Muscle layer of colon (tissue), 2 donors: ENCODE results near the gene E4F1.

ENCODE experiments used
- H3K27ac ChIP-seq: one replicate; pipeline ENCODE4 v1.7.0; 2013; ENCODE audit warnings: low read depth, mild to moderate bottlenecking, low read length, moderate library complexity
- H3K27me3 ChIP-seq, 2 donors: one replicate each; pipeline ENCODE4 v1.7.0; 2013; ENCODE audit warnings: low read length in 2 of 2, mild to moderate bottlenecking in 2 of 2; ENCODE audit not compliant: insufficient read depth in 2 of 2, control insufficient read depth in 1 of 2
- H3K36me3 ChIP-seq: one replicate; pipeline ENCODE4 v1.7.0; 2013; ENCODE audit warnings: mild to moderate bottlenecking, low read length; ENCODE audit not compliant: insufficient read depth
- H3K4me1 ChIP-seq: one replicate; pipeline ENCODE4 v1.7.0; 2013; ENCODE audit warnings: mild to moderate bottlenecking, low read length; ENCODE audit not compliant: insufficient read depth
- H3K4me3 ChIP-seq, 2 donors: one replicate each; pipeline ENCODE4 v1.7.0; 2013; ENCODE audit warnings: low read length in 2 of 2, low read depth in 1 of 2, mild to moderate bottlenecking in 1 of 2, moderate library complexity in 1 of 2
- H3K9ac ChIP-seq: one replicate; pipeline ENCODE4 v1.7.0; 2013; ENCODE audit warnings: low read length
- H3K9me3 ChIP-seq: one replicate; pipeline ENCODE4 v1.7.0; 2013; ENCODE audit warnings: mild to moderate bottlenecking, low read length
- donor health status: abdominal sarcoma.
- donor health status: Adenocarcinoma of cecum.

The E4F1 gene

GRCh38 chr16:2180962-2181923 is 42.1 kb upstream of the E4F1 start:
- H3K9ac ChIP-seq = no peak overlapping the region
- H3K27ac ChIP-seq = no peak overlapping the region
- H3K4me1 ChIP-seq = no peaks in the 10 kb centered on the region
- peaks cover 2% of the 10 kb centered on the region for H3K36me3 ChIP-seq
- no peaks in the 10 kb centered on the region for H3K9me3 ChIP-seq
- H3K27me3 ChIP-seq = no peaks in the 10 kb centered on the region
- H3K4me3 ChIP-seq = no peak overlapping the region

GRCh38 chr16:2181952-2182351 is 41.4 kb upstream of the E4F1 start:
- H3K27me3 ChIP-seq = no peaks in the 10 kb centered on the region
- H3K9me3 ChIP-seq = no peaks in the 10 kb centered on the region
- H3K9ac ChIP-seq = no peak overlapping the region
- no peak overlapping the region for H3K27ac ChIP-seq
- no peak overlapping the region for H3K4me3 ChIP-seq
- H3K36me3 ChIP-seq = no peaks in the 10 kb centered on the region
- H3K4me1 ChIP-seq = no peaks in the 10 kb centered on the region

GRCh38 chr16:2183671-2184070 is 39.7 kb upstream of the E4F1 start:
- Histone ChIP-seq H3K4me3 (no peak overlapping the region), H3K27ac (no peak overlapping the region), H3K9me3 (no peaks in the 10 kb centered on the region), H3K27me3 (no peaks in the 10 kb centered on the region), H3K36me3 (no peaks in the 10 kb centered on the region), H3K9ac (no peak overlapping the region), H3K4me1 (no peaks in the 10 kb centered on the region)

- Histone ChIP-seq H3K4me3 (no peak overlapping the region), H3K9me3 (no peaks in the 10 kb centered on the region), H3K9ac (no peak overlapping the region), H3K27ac (no peak overlapping the region), H3K36me3 (no peaks in the 10 kb centered on the region), H3K4me1 (no peaks in the 10 kb centered on the region), H3K27me3 (no peaks in the 10 kb centered on the region)
Measured at GRCh38 chr16:2184346-2184745, 39.0 kb upstream of the E4F1 start.

GRCh38 chr16:2184962-2185361 is 38.4 kb upstream of the E4F1 start:
- Histone ChIP-seq H3K4me1 (no peaks in the 10 kb centered on the region), H3K36me3 (no peaks in the 10 kb centered on the region), H3K9ac (no peak overlapping the region), H3K9me3 (no peaks in the 10 kb centered on the region), H3K27me3 (no peaks in the 10 kb centered on the region), H3K4me3 (no peak overlapping the region), H3K27ac (no peak overlapping the region)

GRCh38 chr16:2186064-2186463 is 37.3 kb upstream of the E4F1 start:
- no peak overlapping the region for H3K9ac ChIP-seq
- H3K27ac ChIP-seq = no peak overlapping the region
- H3K27me3 ChIP-seq = no peaks in the 10 kb centered on the region
- H3K9me3 ChIP-seq = no peaks in the 10 kb centered on the region
- no peak overlapping the region for H3K4me3 ChIP-seq
- H3K36me3 ChIP-seq = no peaks in the 10 kb centered on the region
- H3K4me1 ChIP-seq = no peaks in the 10 kb centered on the region

- Histone ChIP-seq H3K9ac (no peak overlapping the region), H3K9me3 (no peaks in the 10 kb centered on the region), H3K27me3 (no peaks in the 10 kb centered on the region), H3K4me1 (no peaks in the 10 kb centered on the region), H3K4me3 (no peak overlapping the region), H3K27ac (no peak overlapping the region), H3K36me3 (no peaks in the 10 kb centered on the region)
Measured at GRCh38 chr16:2186505-2186904, 36.9 kb upstream of the E4F1 start.

- H3K9me3 ChIP-seq = no peaks in the 10 kb centered on the region
- no peaks in the 10 kb centered on the region for H3K4me1 ChIP-seq
- H3K36me3 ChIP-seq = no peaks in the 10 kb centered on the region
- H3K27me3 ChIP-seq = no peaks in the 10 kb centered on the region
- no peak overlapping the region for H3K27ac ChIP-seq
- no peak overlapping the region for H3K4me3 ChIP-seq
- no peak overlapping the region for H3K9ac ChIP-seq
Measured at GRCh38 chr16:2187212-2187611, 36.2 kb upstream of the E4F1 start.

GRCh38 chr16:2188395-2188794 is 35.0 kb upstream of the E4F1 start:
- no peak overlapping the region for H3K9ac ChIP-seq
- H3K4me3 ChIP-seq = no peak overlapping the region
- H3K4me1 ChIP-seq = no peaks in the 10 kb centered on the region
- H3K27me3 ChIP-seq = peaks cover 0 to under 1% of the 10 kb centered on the region in 2 donors
- no peak overlapping the region for H3K27ac ChIP-seq
- no peaks in the 10 kb centered on the region for H3K36me3 ChIP-seq
- H3K9me3 ChIP-seq = no peaks in the 10 kb centered on the region

GRCh38 chr16:2189252-2189893 is 34.0 kb upstream of the E4F1 start:
- H3K4me1 ChIP-seq = no peaks in the 10 kb centered on the region

GRCh38 chr16:2190002-2190658 is 33.3 kb upstream of the E4F1 start:
- no peak overlapping the region for H3K4me3 ChIP-seq
- H3K9ac ChIP-seq = no peak overlapping the region
- no peaks in the 10 kb centered on the region for H3K4me1 ChIP-seq
- H3K9me3 ChIP-seq = no peaks in the 10 kb centered on the region
- no peaks in the 10 kb centered on the region for H3K36me3 ChIP-seq
- no peak overlapping the region for H3K27ac ChIP-seq
- H3K27me3 ChIP-seq = peaks cover 2 to 18% of the 10 kb centered on the region in 2 donors

More at GRCh38 chr16:2189252-2189893, 34.0 kb upstream of the E4F1 start:
- Histone ChIP-seq H3K9me3 (no peaks in the 10 kb centered on the region), H3K36me3 (no peaks in the 10 kb centered on the region), H3K4me3 (no peak overlapping the region), H3K27ac (no peak overlapping the region), H3K9ac (no peak overlapping the region), H3K27me3 (peaks cover 0 to 10% of the 10 kb centered on the region in 2 donors)
